PC-9 (cell line): ENCODE results near the gene TACC3.

Source experiments
- CTCF ChIP-seq: fragments of 200-600 bp; sonication (generic); conservative IDR thresholded peaks from 2 replicates; pipeline ENCODE4 v1.6.1; 2017; ENCODE audit warnings: mixed run types, antibody characterized with exemption, mild to moderate bottlenecking, moderate library complexity
- EZH2 ChIP-seq: fragments of 200-600 bp; sonication (generic); IDR thresholded peaks from 2 replicates; pipeline ENCODE4 v1.8.0; 2017; ENCODE audit warnings: antibody characterized with exemption, low read depth

- TF ChIP-seq CTCF (no peak), EZH2 (no peak)
Observed at GRCh38 chr4:1722551-1723118, 1.3 kb downstream of the TACC3 start.
